ENCODE data around the gene WDFY4. TPM values are rescaled to one million over a fixed set of nuclear protein-coding genes. Genes with fewer than 3 reads are reported as not detected.

WDFY4 gene
- total RNA-seq, 1 donor from 2014 or later, result 0.25 TPM

DNA sequence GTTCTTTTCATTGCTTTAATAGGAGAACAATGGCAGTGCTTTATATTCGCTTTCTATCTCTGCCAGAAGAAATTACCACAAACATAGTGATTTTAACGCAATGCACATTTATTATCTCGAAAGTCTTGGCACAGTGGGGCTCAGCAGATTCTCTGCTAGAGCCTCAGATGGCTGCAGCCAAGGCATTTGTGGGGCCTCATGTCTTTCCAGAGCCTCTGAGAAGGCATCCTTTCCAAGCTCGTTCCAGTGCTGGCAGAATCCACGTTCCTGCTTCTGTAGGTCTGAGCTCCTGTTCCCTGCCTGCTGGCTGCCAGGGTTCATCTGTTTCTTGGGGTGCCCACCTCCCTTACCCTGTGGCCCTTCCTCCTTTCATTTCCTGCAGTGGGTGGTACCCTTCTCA is 194.8 kb downstream of the WDFY4 start:
- no peaks in the 10 kb centered on the region for H3K36me3 ChIP-seq (ENCODE audit: insufficient read depth, low read length)
- no peak for DNase-seq (ENCODE audit: low read depth)
- no peaks in the 10 kb centered on the region for H3K27me3 ChIP-seq (ENCODE audit: insufficient read depth, low read length)
- no peak overlapping the region for H3K9ac ChIP-seq (ENCODE audit: low read length)
- H3K4me3 Mint-ChIP-seq (ENCODE audit: unreplicated experiment), result no peak overlapping the region
- FAIRE-seq, result no peak
- no peaks in the 10 kb centered on the region for H3K9me3 ChIP-seq (ENCODE audit: insufficient read depth, low read depth, low read length)
- H3K27ac ChIP-seq (ENCODE audit: low read depth, low read length), result no peak overlapping the region
- no peaks in the 10 kb centered on the region for H3K4me1 Mint-ChIP-seq (ENCODE audit: low read depth, unreplicated experiment)
- H3K4me2 ChIP-seq (ENCODE audit: low read length), result no peak overlapping the region
- no peaks in the 10 kb centered on the region for H3K9me3 Mint-ChIP-seq (ENCODE audit: unreplicated experiment)
- no peak overlapping the region for H3K4me3 ChIP-seq (ENCODE audit: insufficient read depth, low read depth, low read length)
- H3K79me2 ChIP-seq (ENCODE audit: insufficient read depth, low read length), result no peaks in the 10 kb centered on the region
- no peaks in the 10 kb centered on the region for H4K20me1 ChIP-seq (ENCODE audit: insufficient read depth, low read length)
- H3K27me3 Mint-ChIP-seq (ENCODE audit: low read depth, unreplicated experiment), result peaks cover 22% of the 10 kb centered on the region
- H3K4me1 ChIP-seq (ENCODE audit: insufficient read depth, low read length), result no peaks in the 10 kb centered on the region
- TF ChIP-seq EZH2 (IDR thresholded peaks at IDR 0.05; ENCODE audit: insufficient read depth, low read length), result no peak
- TF ChIP-seq, protein P1, sequence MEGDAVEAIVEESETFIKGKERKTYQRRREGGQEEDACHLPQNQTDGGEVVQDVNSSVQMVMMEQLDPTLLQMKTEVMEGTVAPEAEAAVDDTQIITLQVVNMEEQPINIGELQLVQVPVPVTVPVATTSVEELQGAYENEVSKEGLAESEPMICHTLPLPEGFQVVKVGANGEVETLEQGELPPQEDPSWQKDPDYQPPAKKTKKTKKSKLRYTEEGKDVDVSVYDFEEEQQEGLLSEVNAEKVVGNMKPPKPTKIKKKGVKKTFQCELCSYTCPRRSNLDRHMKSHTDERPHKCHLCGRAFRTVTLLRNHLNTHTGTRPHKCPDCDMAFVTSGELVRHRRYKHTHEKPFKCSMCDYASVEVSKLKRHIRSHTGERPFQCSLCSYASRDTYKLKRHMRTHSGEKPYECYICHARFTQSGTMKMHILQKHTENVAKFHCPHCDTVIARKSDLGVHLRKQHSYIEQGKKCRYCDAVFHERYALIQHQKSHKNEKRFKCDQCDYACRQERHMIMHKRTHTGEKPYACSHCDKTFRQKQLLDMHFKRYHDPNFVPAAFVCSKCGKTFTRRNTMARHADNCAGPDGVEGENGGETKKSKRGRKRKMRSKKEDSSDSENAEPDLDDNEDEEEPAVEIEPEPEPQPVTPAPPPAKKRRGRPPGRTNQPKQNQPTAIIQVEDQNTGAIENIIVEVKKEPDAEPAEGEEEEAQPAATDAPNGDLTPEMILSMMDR (IDR thresholded peaks at IDR 0.05; ENCODE audit: insufficient read depth, low read depth, low read length), result no peak
- no peak overlapping the region for H2AFZ ChIP-seq (ENCODE audit: low read depth, low read length)
- H3K27ac Mint-ChIP-seq (ENCODE audit: unreplicated experiment), result no peak overlapping the region
- no peaks in the 10 kb centered on the region for H3K36me3 Mint-ChIP-seq (ENCODE audit: low read depth, unreplicated experiment)

DNA sequence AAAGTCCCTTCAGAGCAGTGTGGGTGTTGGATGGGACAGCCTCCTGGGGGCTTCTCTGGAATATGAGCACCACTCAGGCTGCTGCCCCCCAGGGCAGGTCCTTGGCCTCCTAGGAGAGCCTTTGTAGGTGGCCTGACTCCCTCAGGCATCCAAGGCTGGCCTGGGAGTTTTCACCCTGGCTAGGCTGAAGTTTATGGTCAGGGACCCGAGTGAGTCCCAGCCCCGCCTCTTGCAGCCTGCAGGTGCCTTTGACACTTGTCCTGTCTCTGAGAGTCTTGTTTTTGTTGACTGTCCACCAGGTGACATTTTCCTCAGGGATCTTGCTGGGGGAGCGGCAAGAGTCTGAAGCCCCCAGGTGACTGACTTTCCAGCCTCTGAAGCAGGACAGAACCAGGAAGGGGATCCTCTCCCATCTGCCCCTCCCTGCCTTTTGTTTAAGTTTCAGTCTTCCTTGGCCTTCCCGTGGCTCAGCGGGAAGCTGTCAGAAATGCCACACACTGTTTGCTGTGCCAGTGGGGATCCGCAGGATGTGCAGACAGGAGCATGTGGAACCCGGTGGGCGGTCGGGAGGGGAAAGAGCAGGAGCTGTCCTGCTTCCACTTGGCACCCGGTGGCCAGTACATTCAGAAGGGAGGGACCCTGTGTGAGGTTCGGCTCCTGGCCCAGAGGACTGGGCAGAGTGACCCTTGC is 195.5 kb downstream of the WDFY4 start:
- TF ChIP-seq, protein P1 (IDR thresholded peaks at IDR 0.05; ENCODE audit: insufficient read depth, low read depth, low read length), result no peak
- no peak for TF ChIP-seq EZH2 (IDR thresholded peaks at IDR 0.05; ENCODE audit: insufficient read depth, low read length)
- no peak overlapping the region for H3K4me3 Mint-ChIP-seq (ENCODE audit: unreplicated experiment)
- no peak overlapping the region for H3K4me3 ChIP-seq (ENCODE audit: insufficient read depth, low read depth, low read length)
- H3K9me3 ChIP-seq (ENCODE audit: insufficient read depth, low read depth, low read length), result no peaks in the 10 kb centered on the region
- H3K4me1 ChIP-seq (ENCODE audit: insufficient read depth, low read length), result no peaks in the 10 kb centered on the region
- no peaks in the 10 kb centered on the region for H3K27me3 ChIP-seq (ENCODE audit: insufficient read depth, low read length)
- no peaks in the 10 kb centered on the region for H3K9me3 Mint-ChIP-seq (ENCODE audit: unreplicated experiment)
- peaks cover 22% of the 10 kb centered on the region for H3K27me3 Mint-ChIP-seq (ENCODE audit: low read depth, unreplicated experiment)
- no peak overlapping the region for H3K9ac ChIP-seq (ENCODE audit: low read length)
- H2AFZ ChIP-seq (ENCODE audit: low read depth, low read length), result no peak overlapping the region
- no peak overlapping the region for H3K27ac Mint-ChIP-seq (ENCODE audit: unreplicated experiment)
- H3K36me3 ChIP-seq (ENCODE audit: insufficient read depth, low read length), result no peaks in the 10 kb centered on the region
- H3K27ac ChIP-seq (ENCODE audit: low read depth, low read length), result no peak overlapping the region
- no peaks in the 10 kb centered on the region for H3K79me2 ChIP-seq (ENCODE audit: insufficient read depth, low read length)
- no peak for DNase-seq (ENCODE audit: low read depth)
- FAIRE-seq, result no peak
- H3K4me2 ChIP-seq (ENCODE audit: low read length), result no peak overlapping the region
- no peaks in the 10 kb centered on the region for H4K20me1 ChIP-seq (ENCODE audit: insufficient read depth, low read length)
- H3K4me1 Mint-ChIP-seq (ENCODE audit: low read depth, unreplicated experiment), result no peaks in the 10 kb centered on the region
- H3K36me3 Mint-ChIP-seq (ENCODE audit: low read depth, unreplicated experiment), result no peaks in the 10 kb centered on the region

DNA sequence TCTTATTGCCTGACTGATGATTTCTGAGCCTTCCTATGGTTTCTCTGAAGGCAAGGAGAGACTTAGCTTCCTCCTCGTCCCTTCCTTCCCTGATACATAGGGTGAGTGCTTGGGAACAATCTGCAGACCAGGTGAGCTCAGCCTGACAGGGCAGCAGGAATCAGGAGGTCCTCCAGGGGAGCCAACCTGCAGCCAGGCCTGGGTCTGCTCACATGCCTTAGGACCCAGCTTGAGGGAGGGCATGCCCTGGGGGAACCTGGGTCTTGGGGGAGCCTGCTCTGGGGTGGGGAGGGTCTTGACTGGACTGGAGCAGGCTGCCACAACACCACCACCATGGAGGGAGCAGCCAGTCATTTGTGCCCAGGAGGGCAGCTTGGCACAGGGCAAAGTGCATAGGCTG is 197.3 kb downstream of the WDFY4 start:
- H3K27me3 ChIP-seq (ENCODE audit: insufficient read depth, low read length), result no peaks in the 10 kb centered on the region
- FAIRE-seq, result no peak
- no peaks in the 10 kb centered on the region for H3K36me3 Mint-ChIP-seq (ENCODE audit: low read depth, unreplicated experiment)
- peaks cover 25% of the 10 kb centered on the region for H3K27me3 Mint-ChIP-seq (ENCODE audit: low read depth, unreplicated experiment)
- no peaks in the 10 kb centered on the region for H3K36me3 ChIP-seq (ENCODE audit: insufficient read depth, low read length)
- no peak overlapping the region for H3K4me2 ChIP-seq (ENCODE audit: low read length)
- H3K4me1 ChIP-seq (ENCODE audit: insufficient read depth, low read length), result no peaks in the 10 kb centered on the region
- no peak for DNase-seq (ENCODE audit: low read depth)
- H3K4me3 Mint-ChIP-seq (ENCODE audit: unreplicated experiment), result no peak overlapping the region
- no peaks in the 10 kb centered on the region for H3K4me1 Mint-ChIP-seq (ENCODE audit: low read depth, unreplicated experiment)
- TF ChIP-seq, protein P1 (IDR thresholded peaks at IDR 0.05; ENCODE audit: insufficient read depth, low read depth, low read length), result no peak
- no peak for TF ChIP-seq EZH2 (IDR thresholded peaks at IDR 0.05; ENCODE audit: insufficient read depth, low read length)
- no peak overlapping the region for H3K9ac ChIP-seq (ENCODE audit: low read length)
- H2AFZ ChIP-seq (ENCODE audit: low read depth, low read length), result no peak overlapping the region
- H3K27ac Mint-ChIP-seq (ENCODE audit: unreplicated experiment), result no peak overlapping the region
- H3K4me3 ChIP-seq (ENCODE audit: insufficient read depth, low read depth, low read length), result no peak overlapping the region
- no peaks in the 10 kb centered on the region for H3K9me3 Mint-ChIP-seq (ENCODE audit: unreplicated experiment)
- no peaks in the 10 kb centered on the region for H4K20me1 ChIP-seq (ENCODE audit: insufficient read depth, low read length)
- H3K27ac ChIP-seq (ENCODE audit: low read depth, low read length), result no peak overlapping the region
- H3K9me3 ChIP-seq (ENCODE audit: insufficient read depth, low read depth, low read length), result no peaks in the 10 kb centered on the region
- H3K79me2 ChIP-seq (ENCODE audit: insufficient read depth, low read length), result no peaks in the 10 kb centered on the region

All from astrocyte (in vitro differentiated cells and primary cell).